ENCODE results near the gene BCKDHA. TPM values are rescaled to one million over a fixed set of nuclear protein-coding genes. Genes with fewer than 3 reads are reported as not detected.

BCKDHA gene
- total and polyA plus RNA-seq, 9 of the 15 experiments (the other 6 are each of a cell fraction or from before 2014, with no cell fraction given): 4.5 to 52.5 (median 14.1) TPM

DNA sequence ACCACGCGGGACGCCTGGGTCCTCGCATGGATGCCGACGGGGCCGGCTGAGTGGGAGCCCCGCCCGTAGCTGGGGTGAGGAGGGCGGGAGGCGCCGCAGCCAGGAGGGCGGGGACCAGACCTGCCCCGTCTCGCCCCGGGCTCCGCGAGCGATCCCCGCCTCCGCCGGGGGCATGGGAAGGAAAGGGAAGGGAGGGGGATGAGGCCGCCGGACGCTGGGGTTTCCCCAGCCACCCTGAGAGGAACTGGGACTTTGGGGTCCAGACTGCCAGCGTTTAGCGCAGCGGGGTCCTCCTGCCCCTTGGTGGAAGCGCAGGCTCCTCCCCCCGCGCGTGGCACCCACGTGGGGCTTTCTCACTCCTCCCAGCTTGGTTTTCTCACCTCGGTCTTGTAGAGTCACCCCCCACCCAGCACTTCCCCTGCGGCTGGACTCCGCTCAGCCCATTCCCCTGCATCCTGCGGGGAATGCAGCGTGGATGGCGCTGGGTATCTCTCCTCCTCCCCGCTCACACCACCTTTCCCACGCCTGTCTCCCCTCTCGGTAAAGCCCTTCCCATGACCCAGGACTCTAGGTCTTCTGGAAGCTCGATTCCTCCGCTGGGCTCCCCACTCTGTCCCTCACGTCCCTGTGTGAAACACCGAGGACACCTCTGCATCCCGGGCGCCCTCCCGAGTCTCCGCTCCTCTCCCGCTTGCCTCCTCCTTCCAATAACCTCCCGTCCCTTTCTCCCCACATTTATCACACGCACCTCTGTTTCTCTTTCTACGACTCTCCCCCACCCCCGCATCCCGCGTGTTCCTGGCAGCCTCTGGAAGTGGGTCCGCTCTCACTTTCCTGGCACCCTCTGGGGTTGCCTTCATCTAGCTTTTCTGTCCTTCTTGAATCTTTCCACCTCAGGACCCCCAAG, 46.0 kb upstream of the BCKDHA start (continued):
- TF ChIP-seq MEF2A (IDR thresholded peaks at IDR 0.05; ENCODE audit: control insufficient read depth, low read depth, low read length): no peak
- TF ChIP-seq NFE2 (IDR thresholded peaks at IDR 0.05; ENCODE audit: low read depth): no peak
- TF ChIP-seq FOXP4 (CRISPR knock-in tag; IDR thresholded peaks at IDR 0.05; ENCODE audit: borderline replicate concordance): no peak
- no peak for TF ChIP-seq RBM25 (IDR thresholded peaks at IDR 0.05; ENCODE audit: low read depth, low read length, severe bottlenecking)
- no peak for TF ChIP-seq ZNF561 (CRISPR knock-in tag; conservative IDR thresholded peaks at IDR 0.05)
- TF ChIP-seq ELF1 (tag; IDR thresholded peaks at IDR 0.05): no peak
- TF ChIP-seq ZBTB8A (IDR thresholded peaks at IDR 0.05; ENCODE audit: partially characterized antibody): no peak
- no peak for TF ChIP-seq NEUROD1 (IDR thresholded peaks at IDR 0.05; ENCODE audit: borderline replicate concordance, low read depth, low read length, partially characterized antibody)
- TF ChIP-seq HMG20A (CRISPR knock-in tag; conservative IDR thresholded peaks at IDR 0.05): no peak
- no peak for TF ChIP-seq ZNF586 (CRISPR knock-in tag; conservative IDR thresholded peaks at IDR 0.05)
- no peak for TF ChIP-seq MEF2D (tag; conservative IDR thresholded peaks at IDR 0.05; ENCODE audit: low read depth)
- TF ChIP-seq RB1 (IDR thresholded peaks at IDR 0.05; ENCODE audit: low read depth): peak; percentile 68; the same call in 1 of the 2 replicates
- no peak for TF ChIP-seq HOXB6 (CRISPR knock-in tag; IDR thresholded peaks at IDR 0.05; ENCODE audit: borderline replicate concordance)
- TF ChIP-seq EP300 (IDR thresholded peaks at IDR 0.05; ENCODE audit: low read length): no peak
- TF ChIP-seq TOE1 (IDR thresholded peaks at IDR 0.05; ENCODE audit: borderline replicate concordance): no peak
- no peak for TF ChIP-seq TOE1 (CRISPR knock-in tag; IDR thresholded peaks at IDR 0.05; ENCODE audit: borderline replicate concordance, low read depth)
- TF ChIP-seq RBM15 (IDR thresholded peaks at IDR 0.05; ENCODE audit: insufficient read depth, low read length): no peak
- TF ChIP-seq TCF15 (CRISPR knock-in tag; IDR thresholded peaks at IDR 0.05): no peak
- peak; percentile 74 for TF ChIP-seq VEZF1 (CRISPR knock-in tag; IDR thresholded peaks at IDR 0.05)
- no peak for TF ChIP-seq ZNF3 (CRISPR knock-in tag; IDR thresholded peaks at IDR 0.05)
- TF ChIP-seq NFE2L1 (tag; IDR thresholded peaks at IDR 0.05; ENCODE audit: borderline replicate concordance, low read depth): no peak
- TF ChIP-seq POU5F1 (IDR thresholded peaks at IDR 0.05; ENCODE audit: borderline replicate concordance, low read depth, low read length, partially characterized antibody): no peak
- TF ChIP-seq KDM1A (IDR thresholded peaks at IDR 0.05): no peak
- no peak for TF ChIP-seq L3MBTL2 (IDR thresholded peaks at IDR 0.05)
- no peak for TF ChIP-seq RAD21 (CRISPR knock-in tag; conservative IDR thresholded peaks at IDR 0.05 in 1 of 2, IDR thresholded peaks at IDR 0.05 in 1 of 2)

Measured in K562 (cell line).